Measurements from ENCODE around the gene CRIP1. TPM values are rescaled to one million over a fixed set of nuclear protein-coding genes. Genes with fewer than 3 reads are reported as not detected.
A peak's percentile ranks its signal among the peaks of the same experiment; 100 is the strongest.

The CRIP1 gene
- total RNA-seq, 4 donors from 2014 or later, result 11.2 to 57.9 (median 34.2) TPM

- no peak for ATAC-seq
- no peak overlapping the region for H3K4me3 ChIP-seq
- WGBS, 2 donors (ENCODE audit: low coverage in 1 of 2), result 96% methylated on average over 5 of the region's 32 CpGs; no CpG with 5 or more reads in 1 of the 2 donors
- TF ChIP-seq POLR2AphosphoS5 (IDR thresholded peaks at IDR 0.05) (no peak), EP300 (IDR thresholded peaks at IDR 0.05) (no peak), POLR2A (IDR thresholded peaks at IDR 0.05) (no peak), CTCF (IDR thresholded peaks at IDR 0.05) (no peak)
- H3K9me3 ChIP-seq, result no peaks in the 10 kb centered on the region
- no peak overlapping the region for H3K27ac ChIP-seq
- H3K36me3 ChIP-seq, result peaks cover 0 to 12% of the 10 kb centered on the region in 2 donors
- H3K4me1 ChIP-seq, result peaks cover 0 to 18% (median 0%) of the 10 kb centered on the region in 3 donors
- no peaks in the 10 kb centered on the region for H3K27me3 ChIP-seq
Measured at GRCh38 chr14:105496831-105497591, 10.3 kb downstream of the CRIP1 start.

GRCh38 chr14:105497671-105498429, 11.2 kb downstream of the CRIP1 start:
- ATAC-seq, result no peak
- Histone ChIP-seq H3K36me3 (peaks cover 0 to 7% of the 10 kb centered on the region in 2 donors), H3K4me1 (peaks cover 0 to 10% (median 0%) of the 10 kb centered on the region in 3 donors), H3K4me3 (no peak overlapping the region), H3K27me3 (no peaks in the 10 kb centered on the region), H3K27ac (no peak overlapping the region), H3K9me3 (no peaks in the 10 kb centered on the region)
- TF ChIP-seq EP300 (IDR thresholded peaks at IDR 0.05), result no peak
- 73 to 81% methylated on average over 4 to 8 of the region's 31 CpGs for WGBS, 2 donors (ENCODE audit: low coverage in 1 of 2)

- no CpG with 5 or more reads among the region's 36 CpGs for WGBS, 2 donors (ENCODE audit: low coverage in 1 of 2)
- peak; percentile 3 for ATAC-seq
Measured at GRCh38 chr14:105498430-105499255, 12.0 kb downstream of the CRIP1 start.

GRCh38 chr14:105499256-105500035, 12.8 kb downstream of the CRIP1 start:
- 100% methylated on average over 1 of the region's 27 CpGs; no CpG with 5 or more reads in 1 of the 2 donors for WGBS, 2 donors (ENCODE audit: low coverage in 1 of 2)
- H3K9me3 ChIP-seq, result no peaks in the 10 kb centered on the region

More at GRCh38 chr14:105498430-105499255, 12.0 kb downstream of the CRIP1 start:
- Histone ChIP-seq H3K4me3 (no peak overlapping the region), H3K4me1 (peaks cover 0 to 10% (median 0%) of the 10 kb centered on the region in 3 donors), H3K36me3 (no peaks in the 10 kb centered on the region), H3K27ac (peak overlapping the region in 2 of 4 donors; percentile 39 to 47), H3K27me3 (no peaks in the 10 kb centered on the region), H3K9me3 (no peaks in the 10 kb centered on the region)
- TF ChIP-seq CTCF (IDR thresholded peaks at IDR 0.05) (no peak), EP300 (IDR thresholded peaks at IDR 0.05) (no peak), POLR2A (IDR thresholded peaks at IDR 0.05) (no peak)

More at GRCh38 chr14:105499256-105500035, 12.8 kb downstream of the CRIP1 start:
- Histone ChIP-seq H3K27me3 (no peaks in the 10 kb centered on the region), H3K36me3 (no peaks in the 10 kb centered on the region), H3K4me1 (peaks cover 0 to 10% (median 0%) of the 10 kb centered on the region in 3 donors), H3K4me3 (no peak overlapping the region), H3K27ac (peak overlapping the region in 2 of 4 donors; percentile 39 to 47)
- TF ChIP-seq POLR2A (IDR thresholded peaks at IDR 0.05) (no peak), POLR2AphosphoS5 (IDR thresholded peaks at IDR 0.05) (no peak), CTCF (IDR thresholded peaks at IDR 0.05) (no peak), EP300 (IDR thresholded peaks at IDR 0.05) (no peak)
- ATAC-seq, result no peak
